Measurements from ENCODE around the gene TLE4. TPM values are rescaled to one million over a fixed set of nuclear protein-coding genes. Genes with fewer than 3 reads are reported as not detected.

TLE4 gene
- total and polyA plus RNA-seq, 8 donors: 21.6 to 38.3 (median 33.8) TPM

- peaks cover 0 to 6% of the 10 kb centered on the region in 2 donors for H3K4me1 ChIP-seq
- ATAC-seq (no peak), DNase-seq (no peak)
- peaks cover 0 to 11% of the 10 kb centered on the region in 2 donors for H3K9me3 ChIP-seq
- H3K4me3 ChIP-seq: no peak overlapping the region
- H3K36me3 ChIP-seq: peaks cover 0 to 6% of the 10 kb centered on the region in 2 donors
- TF ChIP-seq, protein P1, sequence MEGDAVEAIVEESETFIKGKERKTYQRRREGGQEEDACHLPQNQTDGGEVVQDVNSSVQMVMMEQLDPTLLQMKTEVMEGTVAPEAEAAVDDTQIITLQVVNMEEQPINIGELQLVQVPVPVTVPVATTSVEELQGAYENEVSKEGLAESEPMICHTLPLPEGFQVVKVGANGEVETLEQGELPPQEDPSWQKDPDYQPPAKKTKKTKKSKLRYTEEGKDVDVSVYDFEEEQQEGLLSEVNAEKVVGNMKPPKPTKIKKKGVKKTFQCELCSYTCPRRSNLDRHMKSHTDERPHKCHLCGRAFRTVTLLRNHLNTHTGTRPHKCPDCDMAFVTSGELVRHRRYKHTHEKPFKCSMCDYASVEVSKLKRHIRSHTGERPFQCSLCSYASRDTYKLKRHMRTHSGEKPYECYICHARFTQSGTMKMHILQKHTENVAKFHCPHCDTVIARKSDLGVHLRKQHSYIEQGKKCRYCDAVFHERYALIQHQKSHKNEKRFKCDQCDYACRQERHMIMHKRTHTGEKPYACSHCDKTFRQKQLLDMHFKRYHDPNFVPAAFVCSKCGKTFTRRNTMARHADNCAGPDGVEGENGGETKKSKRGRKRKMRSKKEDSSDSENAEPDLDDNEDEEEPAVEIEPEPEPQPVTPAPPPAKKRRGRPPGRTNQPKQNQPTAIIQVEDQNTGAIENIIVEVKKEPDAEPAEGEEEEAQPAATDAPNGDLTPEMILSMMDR (IDR thresholded peaks at IDR 0.05): no peak
- intact Hi-C loops (cut with DNase I): no loop called here
- H3K27ac ChIP-seq: no peak overlapping the region
- no peaks in the 10 kb centered on the region for H3K27me3 ChIP-seq
Observed at GRCh38 chr9:79641070-79641469, 69.3 kb downstream of the TLE4 start.

DNA sequence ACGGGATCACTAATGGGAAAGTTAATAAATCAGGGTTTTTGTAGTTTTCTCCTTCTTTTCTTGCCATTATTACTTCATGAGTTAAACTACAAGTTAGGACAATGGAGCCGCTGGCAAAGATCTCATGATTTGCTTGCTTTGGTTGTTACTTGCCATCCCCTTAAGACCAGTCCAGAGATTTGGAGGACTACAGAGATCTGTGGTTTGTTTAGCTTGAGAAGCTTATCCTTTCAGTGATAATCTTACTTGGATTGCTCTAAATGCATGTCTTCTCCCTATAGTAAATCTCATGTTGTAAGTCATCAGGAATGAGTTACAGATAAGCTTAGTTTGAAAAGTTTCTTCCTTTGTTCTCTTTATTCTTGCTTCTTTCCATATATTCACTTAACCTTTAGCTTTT, 70.9 kb downstream of the TLE4 start:
- intact Hi-C loops (cut with DNase I): no loop called here
- no peak overlapping the region for H3K4me3 ChIP-seq
- H3K27ac ChIP-seq: no peak overlapping the region
- H3K27me3 ChIP-seq: no peaks in the 10 kb centered on the region
- peaks cover 0 to 6% of the 10 kb centered on the region in 2 donors for H3K4me1 ChIP-seq
- DNase-seq (no peak), ATAC-seq (no peak)
- H3K9me3 ChIP-seq: peaks cover 0 to 11% of the 10 kb centered on the region in 2 donors
- TF ChIP-seq, protein P1 (IDR thresholded peaks at IDR 0.05): no peak
- peaks cover 0 to 6% of the 10 kb centered on the region in 2 donors for H3K36me3 ChIP-seq

GRCh38 chr9:79644048-79644447, 72.3 kb downstream of the TLE4 start:
- H3K27ac ChIP-seq: no peak overlapping the region
- no peak for DNase-seq
- TF ChIP-seq, protein P1 (IDR thresholded peaks at IDR 0.05): no peak
- peaks cover 0 to 11% of the 10 kb centered on the region in 2 donors for H3K9me3 ChIP-seq
- H3K4me3 ChIP-seq: no peak overlapping the region
- H3K36me3 ChIP-seq: peaks cover 0 to 6% of the 10 kb centered on the region in 2 donors
- no peak for ATAC-seq
- peaks cover 0 to 6% of the 10 kb centered on the region in 2 donors for H3K4me1 ChIP-seq
- intact Hi-C loops (cut with DNase I): no loop called here
- no peaks in the 10 kb centered on the region for H3K27me3 ChIP-seq

- intact Hi-C loops (cut with DNase I): no loop called here
- Histone ChIP-seq H3K9me3 (peaks cover 0 to 11% of the 10 kb centered on the region in 2 donors), H3K36me3 (peaks cover 0 to 6% of the 10 kb centered on the region in 2 donors), H3K27ac (no peak overlapping the region), H3K4me1 (peaks cover 0 to 6% of the 10 kb centered on the region in 2 donors), H3K27me3 (no peaks in the 10 kb centered on the region), H3K4me3 (no peak overlapping the region)
- TF ChIP-seq, protein P1 (IDR thresholded peaks at IDR 0.05): no peak
- ATAC-seq (no peak), DNase-seq (no peak)
Observed at GRCh38 chr9:79644601-79645000, 72.8 kb downstream of the TLE4 start.

DNA sequence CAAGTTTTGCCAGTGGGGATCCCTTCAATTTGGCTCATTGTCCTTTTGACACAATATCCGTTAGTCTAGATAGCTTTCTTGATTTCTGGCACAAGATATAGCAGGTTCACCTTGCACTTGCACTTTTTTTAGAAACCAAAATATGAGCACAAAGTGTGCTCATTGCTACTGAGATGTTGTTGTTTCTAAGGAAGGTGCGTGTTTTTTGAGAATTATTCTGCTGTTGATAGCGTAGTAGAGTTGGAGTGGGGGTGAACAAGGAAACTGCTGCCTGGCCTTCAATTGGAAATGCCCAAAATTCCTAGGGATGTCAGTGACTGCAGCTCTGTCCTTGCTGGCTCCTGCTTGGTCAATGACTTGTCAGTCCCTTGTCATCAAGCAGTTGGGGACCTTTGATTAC, 73.3 kb downstream of the TLE4 start:
- Histone ChIP-seq H3K27me3 (no peaks in the 10 kb centered on the region), H3K9me3 (peaks cover 0 to 11% of the 10 kb centered on the region in 2 donors), H3K36me3 (peaks cover 0 to 6% of the 10 kb centered on the region in 2 donors), H3K4me3 (no peak overlapping the region), H3K27ac (no peak overlapping the region), H3K4me1 (peaks cover 0 to 6% of the 10 kb centered on the region in 2 donors)
- TF ChIP-seq, protein P1 (IDR thresholded peaks at IDR 0.05): no peak
- ATAC-seq: no peak
- DNase-seq: no peak
- intact Hi-C loops (cut with DNase I): no loop called here
